ENCODE measurements around the gene PCDH15.

DNA sequence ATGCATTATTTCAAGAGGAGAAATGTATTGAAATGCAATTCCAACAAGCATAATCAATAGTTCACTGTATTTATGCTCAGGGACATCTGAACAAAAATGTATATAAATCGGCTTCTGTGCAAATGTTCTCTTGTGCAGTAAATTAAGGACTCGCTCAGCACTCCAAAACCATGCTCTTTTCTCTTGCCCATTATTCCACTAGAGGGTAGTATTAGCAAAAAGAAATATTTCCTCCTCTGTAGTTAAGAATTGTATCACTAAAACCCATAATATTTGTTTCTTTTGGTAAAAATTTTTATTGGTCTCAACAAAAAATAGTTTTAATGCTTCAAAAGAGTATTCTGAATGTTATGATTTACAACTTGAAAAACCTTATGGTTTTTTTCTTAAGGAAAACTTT is 803.1 kb downstream of the PCDH15 start:
- TF ChIP-seq EZH2phosphoT487 (IDR thresholded peaks at IDR 0.05; ENCODE audit: insufficient read depth, low read depth): no peak
- no peak for TF ChIP-seq EZH2 (IDR thresholded peaks at IDR 0.05; ENCODE audit: insufficient read depth, poor library complexity, severe bottlenecking)
